SK-N-SH treated with all-trans-retinoic acid at 6 μM for 48 hours (cell line): ENCODE data around the gene KCNH2.

ENCODE experiments used
- ATAC-seq: fragments of 200-7000 bp; cut with Tn5 transposase; 3 replicates; pipeline ENCODE4 v1.9.1; 2020; ENCODE audit warnings: mild to moderate bottlenecking, moderate library complexity
- ARNTL ChIP-seq: fragments of 450-650 bp; formaldehyde crosslinking; IDR thresholded peaks from 2 replicates; pipeline ENCODE4 v1.5.0; 2020; ENCODE audit warnings: low read depth, mild to moderate bottlenecking, moderate library complexity, borderline replicate concordance
- BACH2 ChIP-seq: fragments of 250-450 bp; sonication (Bioruptor Pico); IDR thresholded peaks from 2 replicates; pipeline ENCODE4 v1.9.0; 2021; ENCODE audit warnings: mild to moderate bottlenecking, borderline replicate concordance
- CREB5 ChIP-seq: fragments of 250-450 bp; sonication (Bioruptor Pico); IDR thresholded peaks from 2 replicates; pipeline ENCODE4 v1.5.1; 2020; ENCODE audit warnings: low read depth, mild to moderate bottlenecking, moderate library complexity
- CSRNP3 ChIP-seq: fragments of 250-450 bp; sonication (Bioruptor Pico); IDR thresholded peaks from 2 replicates; pipeline ENCODE4 v1.5.1; 2021; ENCODE audit warnings: mild to moderate bottlenecking, moderate library complexity
- ESRRG ChIP-seq: fragments of 250-450 bp; sonication (Bioruptor Pico); IDR thresholded peaks from 2 replicates; pipeline ENCODE4 v1.6.1; 2021; ENCODE audit warnings: mild to moderate bottlenecking
- GLIS3 ChIP-seq: fragments of 250-450 bp; sonication (Bioruptor Pico); IDR thresholded peaks from 2 replicates; pipeline ENCODE4 v1.5.0; 2020; ENCODE audit warnings: mild to moderate bottlenecking, moderate library complexity
- ISL1 ChIP-seq: fragments of 250-450 bp; sonication (Bioruptor Pico); IDR thresholded peaks from 2 replicates; pipeline ENCODE4 v2.1.2; 2022; ENCODE audit warnings: mild to moderate bottlenecking, moderate library complexity
- OSR1 ChIP-seq: fragments of 250-450 bp; sonication (Bioruptor Pico); IDR thresholded peaks from 2 replicates; pipeline ENCODE4 v1.8.0; 2022; ENCODE audit warnings: moderate library complexity, mild to moderate bottlenecking, inconsistent platforms
- PATZ1 ChIP-seq: fragments of 250-450 bp; sonication (Bioruptor Pico); IDR thresholded peaks from 2 replicates; pipeline ENCODE4 v1.8.0; 2020; ENCODE audit warnings: mild to moderate bottlenecking, moderate library complexity, borderline replicate concordance
- POU6F1 ChIP-seq: fragments of 250-450 bp; sonication (Bioruptor Pico); IDR thresholded peaks from 2 replicates; pipeline ENCODE4 v1.8.0; 2021; ENCODE audit warnings: low read depth, mild to moderate bottlenecking, moderate library complexity, borderline replicate concordance
- PPARA ChIP-seq: fragments of 250-450 bp; sonication (Bioruptor Pico); IDR thresholded peaks from 2 replicates; pipeline ENCODE4 v1.5.0; 2020; ENCODE audit warnings: mild to moderate bottlenecking, borderline replicate concordance
- RARB ChIP-seq: fragments of 250-450 bp; sonication (Bioruptor Pico); IDR thresholded peaks from 2 replicates; pipeline ENCODE4 v1.8.0; 2021; ENCODE audit warnings: mild to moderate bottlenecking, moderate library complexity
- SNAI2 ChIP-seq: fragments of 250-450 bp; sonication (Bioruptor Pico); IDR thresholded peaks from 2 replicates; pipeline ENCODE4 v1.5.0; 2020; ENCODE audit warnings: mild to moderate bottlenecking, moderate library complexity
- TCF4 ChIP-seq: fragments of 250-450 bp; sonication (Bioruptor Pico); IDR thresholded peaks from 2 replicates; pipeline ENCODE4 v1.8.0; 2021; ENCODE audit warnings: mild to moderate bottlenecking, moderate library complexity, borderline replicate concordance
- TOX ChIP-seq: fragments of 250-450 bp; sonication (Bioruptor Pico); IDR thresholded peaks from 2 replicates; pipeline ENCODE4 v1.8.0; 2021; ENCODE audit warnings: mild to moderate bottlenecking, moderate library complexity, borderline replicate concordance
- TSHZ2 ChIP-seq: fragments of 250-450 bp; sonication (Bioruptor Pico); IDR thresholded peaks from 2 replicates; pipeline ENCODE4 v1.5.0; 2020; ENCODE audit warnings: mild to moderate bottlenecking, moderate library complexity
- ZC3H10 ChIP-seq: fragments of 250-450 bp; sonication (Bioruptor Pico); IDR thresholded peaks from 2 replicates; pipeline ENCODE4 v1.5.1; 2021; ENCODE audit warnings: mild to moderate bottlenecking, moderate library complexity
- ZFP3 ChIP-seq: fragments of 250-450 bp; sonication (Bioruptor Pico); IDR thresholded peaks from 2 replicates; pipeline ENCODE4 v1.5.0; 2020; ENCODE audit warnings: mild to moderate bottlenecking, moderate library complexity
- ZFP30 ChIP-seq: fragments of 450-650 bp; formaldehyde crosslinking; IDR thresholded peaks from 2 replicates; pipeline ENCODE4 v1.5.0; 2022; ENCODE audit warnings: mild to moderate bottlenecking, moderate library complexity
- ZNF565 ChIP-seq: fragments of 450-650 bp; formaldehyde crosslinking; conservative IDR thresholded peaks from 2 replicates; pipeline ENCODE4 v1.5.0; 2020; ENCODE audit warnings: low read depth, mild to moderate bottlenecking, moderate library complexity
- ZNF70 ChIP-seq: fragments of 450-650 bp; formaldehyde crosslinking; IDR thresholded peaks from 2 replicates; pipeline ENCODE4 v1.5.0; 2020; ENCODE audit warnings: mild to moderate bottlenecking, moderate library complexity

The KCNH2 gene

GRCh38 chr7:150952331-150953050 lies 25.6 kb downstream of the KCNH2 start:
- TF ChIP-seq CREB5 (CRISPR knock-in tag) (no peak), GLIS3 (CRISPR knock-in tag) (no peak), ISL1 (CRISPR knock-in tag) (no peak), TCF4 (CRISPR knock-in tag) (no peak), OSR1 (CRISPR knock-in tag) (no peak), ZNF70 (CRISPR knock-in tag) (no peak), ARNTL (CRISPR knock-in tag) (no peak), RARB (CRISPR knock-in tag) (no peak), ESRRG (no peak), ZFP30 (CRISPR knock-in tag) (no peak), SNAI2 (no peak), TSHZ2 (CRISPR knock-in tag) (no peak), BACH2 (CRISPR knock-in tag) (no peak), ZC3H10 (CRISPR knock-in tag) (no peak), POU6F1 (no peak), CSRNP3 (no peak), PATZ1 (CRISPR knock-in tag) (no peak)
- no peak for ATAC-seq

- ATAC-seq: no peak
- TF ChIP-seq ZNF70 (CRISPR knock-in tag): no peak
- no peak for TF ChIP-seq BACH2 (CRISPR knock-in tag)
- TF ChIP-seq OSR1 (CRISPR knock-in tag): no peak
- TF ChIP-seq ARNTL (CRISPR knock-in tag): no peak
- TF ChIP-seq ZFP30 (CRISPR knock-in tag): no peak
- TF ChIP-seq PPARA (CRISPR knock-in tag): no peak
- TF ChIP-seq ZC3H10 (CRISPR knock-in tag): no peak
- TF ChIP-seq ZFP3 (CRISPR knock-in tag): no peak
- TF ChIP-seq TOX: no peak
- no peak for TF ChIP-seq GLIS3 (CRISPR knock-in tag)
- TF ChIP-seq ZNF565 (CRISPR knock-in tag): no peak
- no peak for TF ChIP-seq CSRNP3
- TF ChIP-seq TSHZ2 (CRISPR knock-in tag): no peak
- TF ChIP-seq RARB (CRISPR knock-in tag): no peak
- TF ChIP-seq PATZ1 (CRISPR knock-in tag): no peak
Measured at GRCh38 chr7:150951521-150951920, 26.6 kb downstream of the KCNH2 start.
